IMR-90 (cell line): ENCODE results near the gene CCDC38. TPM values are rescaled to one million over a fixed set of nuclear protein-coding genes. Genes with fewer than 3 reads are reported as not detected.

ENCODE experiments used
- ATAC-seq: fragments of 200-7000 bp; cut with Tn5 transposase; 2 replicates; pipeline ENCODE4 v1.9.1; 2020; ENCODE audit warnings: low read depth, mild to moderate bottlenecking, moderate library complexity
- BruUV-seq: library from RNA; stranded (reverse); fragments of 400-500 nt; replicated peaks from 2 replicates; lab custom pipeline; 2021; lab: Mats Ljungman, UMichigan
- CTCF ChIA-PET: fragments of 300-600 bp; formaldehyde crosslinking; extraction: SDS; loops from one replicate; lab custom pipeline; 2021; ENCODE audit warnings: antibody characterized with exemption; lab: Yijun Ruan, JAX
- POLR2A ChIA-PET: fragments of 300-600 bp; sonication (Branson Sonifier 250); formaldehyde crosslinking; loops from one replicate; lab custom pipeline; 2022; ENCODE audit warnings: antibody characterized with exemption; ENCODE audit not compliant: unreplicated experiment; lab: Charles Lee
- DNase-seq: peaks from one replicate; pipeline ENCODE4 v3.0.0; 2013
- H2AFZ ChIP-seq: replicated peaks from 2 replicates; pipeline ENCODE3; 2013; ENCODE audit warnings: low read length, mild to moderate bottlenecking; ENCODE audit not compliant: poor library complexity
- H2AK5ac ChIP-seq: 2 replicates; pipeline ENCODE4 v1.6.1; 2013; ENCODE audit warnings: low read depth, low read length, inconsistent platforms
- H2AK9ac ChIP-seq: replicated peaks from 2 replicates; pipeline ENCODE3; 2013; ENCODE audit warnings: mild to moderate bottlenecking, low read depth, low read length, moderate library complexity; ENCODE audit not compliant: poor library complexity
- H2BK120ac ChIP-seq: 2 replicates; pipeline ENCODE4 v1.6.1; 2013; ENCODE audit warnings: low read depth, low read length, inconsistent platforms
- H2BK15ac ChIP-seq: 3 replicates; pipeline ENCODE4 v1.6.1; 2013; ENCODE audit warnings: low read depth, low read length, inconsistent platforms
- H2BK20ac ChIP-seq: 2 replicates; pipeline ENCODE4 v1.6.1; 2013; ENCODE audit warnings: low read depth, mild to moderate bottlenecking, inconsistent platforms, low read length, moderate library complexity
- H2BK5ac ChIP-seq: 2 replicates; pipeline ENCODE4 v1.6.1; 2013; ENCODE audit warnings: mild to moderate bottlenecking, low read depth, low read length, inconsistent platforms; ENCODE audit not compliant: poor library complexity, severe bottlenecking
- H3K14ac ChIP-seq: replicated peaks from 2 replicates; pipeline ENCODE4 v1.6.1; 2013; ENCODE audit warnings: low read depth, low read length, inconsistent platforms
- H3K18ac ChIP-seq: 2 replicates; pipeline ENCODE4 v1.6.1; 2013; ENCODE audit warnings: low read depth, low read length, control low read depth
- H3K23ac ChIP-seq: 2 replicates; pipeline ENCODE4 v1.6.1; 2013; ENCODE audit warnings: low read depth, low read length, inconsistent platforms
- H3K27ac ChIP-seq: 2 replicates; pipeline ENCODE4 v1.5.1; 2013; ENCODE audit warnings: mild to moderate bottlenecking, control low read depth, low read length; ENCODE audit not compliant: insufficient read depth
- H3K27me3 ChIP-seq: 2 replicates; pipeline ENCODE4 v1.6.1; 2013; ENCODE audit warnings: low read length; ENCODE audit not compliant: control insufficient read depth, insufficient read depth
- H3K36me3 ChIP-seq: 2 replicates; pipeline ENCODE4 v1.6.1; 2013; ENCODE audit warnings: low read length, mixed read lengths; ENCODE audit not compliant: control insufficient read depth, insufficient read depth
- H3K4ac ChIP-seq: 2 replicates; pipeline ENCODE4 v1.6.1; 2013; ENCODE audit warnings: low read depth, low read length, inconsistent platforms
- H3K4me1 ChIP-seq: 2 replicates; pipeline ENCODE4 v1.6.1; 2013; ENCODE audit warnings: low read length, mixed read lengths; ENCODE audit not compliant: control insufficient read depth, insufficient read depth
- H3K4me2 ChIP-seq: 2 replicates; pipeline ENCODE4 v1.6.1; 2013; ENCODE audit warnings: low read depth, mild to moderate bottlenecking, control low read depth, low read length, moderate library complexity
- H3K4me3 ChIP-seq: 2 replicates; pipeline ENCODE4 v1.5.1; 2013; ENCODE audit warnings: low read depth, mild to moderate bottlenecking, control low read depth, low read length, moderate library complexity; ENCODE audit not compliant: insufficient read depth
- H3K56ac ChIP-seq: 2 replicates; pipeline ENCODE4 v1.6.1; 2013; ENCODE audit warnings: low read length, inconsistent platforms; ENCODE audit not compliant: insufficient read depth; ENCODE audit errors: extremely low read depth
- H3K79me1 ChIP-seq, 2 experiments: 2 replicates each; pipeline ENCODE4 v1.6.1; 2013; ENCODE audit warnings: low read length in 2 of 2, inconsistent platforms in 1 of 2, low read depth in 1 of 2
- H3K9ac ChIP-seq: 2 replicates; pipeline ENCODE4 v1.6.1; 2013; ENCODE audit warnings: low read depth, low read length, control low read depth
- H3K9me1 ChIP-seq: 2 replicates; pipeline ENCODE4 v1.6.1; 2013; ENCODE audit warnings: low read length, inconsistent platforms; ENCODE audit not compliant: insufficient read depth
- H3K9me3 ChIP-seq: 2 replicates; pipeline ENCODE4 v1.6.1; 2013; ENCODE audit warnings: low read length; ENCODE audit not compliant: control insufficient read depth, insufficient read depth
- H4K20me1 ChIP-seq: 2 replicates; pipeline ENCODE4 v1.6.1; 2013; ENCODE audit warnings: low read length, inconsistent platforms; ENCODE audit not compliant: insufficient read depth
- H4K5ac ChIP-seq: 2 replicates; pipeline ENCODE4 v1.6.1; 2013; ENCODE audit warnings: mild to moderate bottlenecking, low read depth, low read length, control low read depth
- H4K8ac ChIP-seq, 2 experiments: 2 replicates each; pipeline ENCODE4 v1.6.1; 2013; ENCODE audit warnings: low read depth in 2 of 2, low read length in 2 of 2, control low read depth in 1 of 2, inconsistent platforms in 1 of 2
- H4K91ac ChIP-seq: 2 replicates; pipeline ENCODE4 v1.6.1; 2013; ENCODE audit warnings: low read depth, low read length, inconsistent platforms; ENCODE audit not compliant: insufficient read depth
- BHLHE40 ChIP-seq: fragments of 150-350 bp; IDR thresholded peaks from 2 replicates; pipeline ENCODE4 v1.6.1; 2016; ENCODE audit warnings: mild to moderate bottlenecking, low read depth, low read length
- CEBPB ChIP-seq: IDR thresholded peaks from 2 replicates; pipeline ENCODE4 v1.6.1; 2012; ENCODE audit warnings: low read depth, low read length, improper control_type of control experiment
- CHD1 ChIP-seq: IDR thresholded peaks from 2 replicates; pipeline ENCODE4 v1.6.1; 2012; ENCODE audit warnings: low read depth, low read length, improper control_type of control experiment
- FOS ChIP-seq: fragments of 150-350 bp; IDR thresholded peaks from 2 replicates; pipeline ENCODE4 v1.6.1; 2016; ENCODE audit warnings: low read depth, low read length
- MAFK ChIP-seq: IDR thresholded peaks from 2 replicates; pipeline ENCODE4 v1.6.1; 2012; ENCODE audit warnings: low read depth, low read length, improper control_type of control experiment
- MAZ ChIP-seq: IDR thresholded peaks from 2 replicates; pipeline ENCODE4 v1.6.1; 2012; ENCODE audit warnings: low read depth, mild to moderate bottlenecking, low read length, improper control_type of control experiment, moderate library complexity, borderline replicate concordance
- MXI1 ChIP-seq: IDR thresholded peaks from 2 replicates; pipeline ENCODE4 v1.6.1; 2012; ENCODE audit warnings: low read depth, mild to moderate bottlenecking, low read length, moderate library complexity, borderline replicate concordance
- NFE2L2 ChIP-seq: fragments of 150-350 bp; IDR thresholded peaks from 2 replicates; pipeline ENCODE4 v1.6.1; 2016; ENCODE audit warnings: low read depth, mild to moderate bottlenecking, low read length
- POLR2A ChIP-seq: IDR thresholded peaks from 2 replicates; pipeline ENCODE4 v1.6.1; 2012; ENCODE audit warnings: mild to moderate bottlenecking, low read depth, low read length
- RAD21 ChIP-seq: IDR thresholded peaks from 2 replicates; pipeline ENCODE4 v1.6.1; 2012; ENCODE audit warnings: low read length, improper control_type of control experiment
- RCOR1 ChIP-seq: IDR thresholded peaks from 2 replicates; pipeline ENCODE4 v1.6.1; 2012; ENCODE audit warnings: mild to moderate bottlenecking, low read length, improper control_type of control experiment; ENCODE audit not compliant: insufficient replicate concordance
- RFX5 ChIP-seq: IDR thresholded peaks from 2 replicates; pipeline ENCODE4 v1.8.0; 2012; ENCODE audit warnings: low read depth, mild to moderate bottlenecking, low read length, moderate library complexity
- SMC3 ChIP-seq: fragments of 150-350 bp; IDR thresholded peaks from 2 replicates; pipeline ENCODE4 v1.6.1; 2016; ENCODE audit warnings: low read depth, mild to moderate bottlenecking, antibody characterized with exemption, low read length, moderate library complexity
- WGBS, 2 experiments: methylation state at CpG; one replicate each; pipeline versions ENCODE4 v1.1.5 to v1.1.7; 2013; ENCODE audit warnings: missing lambda C conversion rate in 2 of 2; ENCODE audit not compliant: insufficient read length in 1 of 2; ENCODE audit errors: extremely low coverage in 2 of 2; 5-methylcytosine and 5-hydroxymethylcytosine counted together
- dilution Hi-C: fragments of 300-500 bp; cut with HindIII; formaldehyde crosslinking; loops from one replicate; pipeline ENCODE4 v1.14.3; 2018; ENCODE audit warnings: low sequenced_read_pairs; ENCODE audit not compliant: unreplicated experiment
- in situ Hi-C: fragments of 300-500 bp; cut with MboI; formaldehyde crosslinking; loops from 3 replicates; pipeline ENCODE4 v1.14.3; 2019; ENCODE audit warnings: low sequenced_read_pairs, inconsistent platforms, mixed read lengths
- intact Hi-C: fragments of 100-400 bp; cut with micrococcal nuclease; formaldehyde crosslinking; loops from 2 replicates; pipeline ENCODE4 v1.10.0; 2022
- polyA plus RNA-seq, 3 experiments: library from polyadenylated mRNA; depleted of rRNA; stranded (reverse); fragments of >200 nt; gene quantifications; 2 replicates each; pipeline ENCODE4 v1.2.3, GENCODE V29; 2012; ENCODE audit warnings: low replicate concordance in 1 of 3
- total RNA-seq: library from RNA; depleted of rRNA; stranded (reverse); fragments of >200 nt; gene quantifications from 2 replicates; pipeline ENCODE4 v1.2.3, GENCODE V29; 2012
- TF ChIP-seq, protein P1 (sequence below): fragments of 150-350 bp; IDR thresholded peaks from 2 replicates; pipeline ENCODE4 v1.6.1; 2016; ENCODE audit warnings: low read depth, mild to moderate bottlenecking, low read length, moderate library complexity, borderline replicate concordance
- TF ChIP-seq, protein P2 (sequence below): conservative IDR thresholded peaks from 2 replicates; pipeline ENCODE4 v1.5.1; 2012; ENCODE audit warnings: mild to moderate bottlenecking, low read depth, low read length, improper control_type of control experiment
- TF ChIP-seq, protein P3 (sequence below): fragments of 150-350 bp; IDR thresholded peaks from 2 replicates; pipeline ENCODE4 v1.6.1; 2017; ENCODE audit warnings: mild to moderate bottlenecking, antibody characterized with exemption, low read length, low read depth

CCDC38 gene
- total and polyA plus RNA-seq, 2 of the 4 experiments (the other 2 are of a cell fraction): not detected

DNA sequence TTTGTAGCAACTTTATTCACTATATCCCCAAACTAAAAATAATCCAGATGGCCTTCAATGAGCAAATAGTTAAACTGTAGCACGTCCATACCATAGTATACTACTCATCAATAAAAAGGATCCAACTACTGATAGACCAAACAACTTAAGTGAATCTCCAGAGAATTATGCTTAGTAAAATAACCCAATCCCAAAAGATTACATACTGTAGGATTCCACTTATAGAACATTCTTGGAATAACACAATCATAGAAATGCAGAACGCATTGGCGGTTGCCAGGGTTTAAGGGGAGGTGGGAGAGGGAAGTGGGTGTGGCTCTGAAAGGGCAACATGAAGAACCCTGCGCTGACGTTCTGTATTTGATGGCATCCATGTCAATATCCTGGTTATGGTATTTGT, 55.1 kb downstream of the CCDC38 start:
- H3K4me2 ChIP-seq: no peak overlapping the region
- POLR2A ChIA-PET: no interaction called here
- in situ Hi-C loops: no loop called here
- no peak overlapping the region for H3K9ac ChIP-seq
- H2AFZ ChIP-seq: no peak overlapping the region
- H3K9me1 ChIP-seq: no peaks in the 10 kb centered on the region
- no peaks in the 10 kb centered on the region for H3K4me1 ChIP-seq
- WGBS, 2 experiments: 90% methylated on average over 2 of the region's 5 CpGs; no CpG with 5 or more reads in 1 of the 2 experiments
- H3K14ac ChIP-seq: no peak overlapping the region
- CTCF ChIA-PET: no interaction called here
- no peak overlapping the region for H4K5ac ChIP-seq
- no peak overlapping the region for H2BK120ac ChIP-seq
- no peak overlapping the region for H4K91ac ChIP-seq
- no peak overlapping the region for H2AK5ac ChIP-seq
- H3K79me1 ChIP-seq: no peaks in the 10 kb centered on the region
- H4K20me1 ChIP-seq: no peaks in the 10 kb centered on the region
- no peak overlapping the region for H3K18ac ChIP-seq
- H3K4me3 ChIP-seq: no peak overlapping the region
- H3K27me3 ChIP-seq: peaks cover 7% of the 10 kb centered on the region
- no peak overlapping the region for H2BK5ac ChIP-seq
- DNase-seq (no peak), ATAC-seq (no peak)
- BruUV-seq: no TSS peak
- no peaks in the 10 kb centered on the region for H3K9me3 ChIP-seq
- intact Hi-C loops: no loop called here
- H4K8ac ChIP-seq: no peak overlapping the region
- no peak overlapping the region for H2BK20ac ChIP-seq
- H2BK15ac ChIP-seq: no peak overlapping the region
- no peak overlapping the region for H3K23ac ChIP-seq
- no peak overlapping the region for H3K27ac ChIP-seq
- H3K36me3 ChIP-seq: no peaks in the 10 kb centered on the region
- dilution Hi-C loops: no loop called here
- no peak overlapping the region for H2AK9ac ChIP-seq
- TF ChIP-seq, protein P1, sequence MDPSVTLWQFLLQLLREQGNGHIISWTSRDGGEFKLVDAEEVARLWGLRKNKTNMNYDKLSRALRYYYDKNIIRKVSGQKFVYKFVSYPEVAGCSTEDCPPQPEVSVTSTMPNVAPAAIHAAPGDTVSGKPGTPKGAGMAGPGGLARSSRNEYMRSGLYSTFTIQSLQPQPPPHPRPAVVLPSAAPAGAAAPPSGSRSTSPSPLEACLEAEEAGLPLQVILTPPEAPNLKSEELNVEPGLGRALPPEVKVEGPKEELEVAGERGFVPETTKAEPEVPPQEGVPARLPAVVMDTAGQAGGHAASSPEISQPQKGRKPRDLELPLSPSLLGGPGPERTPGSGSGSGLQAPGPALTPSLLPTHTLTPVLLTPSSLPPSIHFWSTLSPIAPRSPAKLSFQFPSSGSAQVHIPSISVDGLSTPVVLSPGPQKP: no peak
- TF ChIP-seq CEBPB (no peak), RCOR1 (no peak), BHLHE40 (no peak), SMC3 (no peak), MAZ (no peak), POLR2A (no peak), MAFK (no peak), RFX5 (no peak), FOS (no peak), MXI1 (no peak), CHD1 (no peak), RAD21 (no peak), NFE2L2 (no peak)
- TF ChIP-seq, protein P2, sequence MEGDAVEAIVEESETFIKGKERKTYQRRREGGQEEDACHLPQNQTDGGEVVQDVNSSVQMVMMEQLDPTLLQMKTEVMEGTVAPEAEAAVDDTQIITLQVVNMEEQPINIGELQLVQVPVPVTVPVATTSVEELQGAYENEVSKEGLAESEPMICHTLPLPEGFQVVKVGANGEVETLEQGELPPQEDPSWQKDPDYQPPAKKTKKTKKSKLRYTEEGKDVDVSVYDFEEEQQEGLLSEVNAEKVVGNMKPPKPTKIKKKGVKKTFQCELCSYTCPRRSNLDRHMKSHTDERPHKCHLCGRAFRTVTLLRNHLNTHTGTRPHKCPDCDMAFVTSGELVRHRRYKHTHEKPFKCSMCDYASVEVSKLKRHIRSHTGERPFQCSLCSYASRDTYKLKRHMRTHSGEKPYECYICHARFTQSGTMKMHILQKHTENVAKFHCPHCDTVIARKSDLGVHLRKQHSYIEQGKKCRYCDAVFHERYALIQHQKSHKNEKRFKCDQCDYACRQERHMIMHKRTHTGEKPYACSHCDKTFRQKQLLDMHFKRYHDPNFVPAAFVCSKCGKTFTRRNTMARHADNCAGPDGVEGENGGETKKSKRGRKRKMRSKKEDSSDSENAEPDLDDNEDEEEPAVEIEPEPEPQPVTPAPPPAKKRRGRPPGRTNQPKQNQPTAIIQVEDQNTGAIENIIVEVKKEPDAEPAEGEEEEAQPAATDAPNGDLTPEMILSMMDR: no peak
- TF ChIP-seq, protein P3, sequence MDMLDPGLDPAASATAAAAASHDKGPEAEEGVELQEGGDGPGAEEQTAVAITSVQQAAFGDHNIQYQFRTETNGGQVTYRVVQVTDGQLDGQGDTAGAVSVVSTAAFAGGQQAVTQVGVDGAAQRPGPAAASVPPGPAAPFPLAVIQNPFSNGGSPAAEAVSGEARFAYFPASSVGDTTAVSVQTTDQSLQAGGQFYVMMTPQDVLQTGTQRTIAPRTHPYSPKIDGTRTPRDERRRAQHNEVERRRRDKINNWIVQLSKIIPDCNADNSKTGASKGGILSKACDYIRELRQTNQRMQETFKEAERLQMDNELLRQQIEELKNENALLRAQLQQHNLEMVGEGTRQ: no peak
- no peak overlapping the region for H3K56ac ChIP-seq
- no peak overlapping the region for H3K4ac ChIP-seq
